LHCN-M2 (cell line): ENCODE results near the gene UBE2L3. TPM values are rescaled to one million over a fixed set of nuclear protein-coding genes. Genes with fewer than 3 reads are reported as not detected.
"Not testable (repeated sequence)": the region's sequence is repeated elsewhere in the genome, so short reads cannot be mapped to it uniquely, and the experiment has no call there.

Experiments
- DNase-seq: peaks from one replicate; pipeline ENCODE4 v3.0.0-alpha.2; 2012; ENCODE audit warnings: low read depth
- total RNA-seq: library from RNA; depleted of rRNA; stranded (reverse); fragments of >200 nt; gene quantifications from 2 replicates; pipeline ENCODE4 v1.2.3, GENCODE V29; 2014

The UBE2L3 gene
- total RNA-seq, 1 experiment from 2014 or later: 83.1 TPM

GRCh38 chr22:21599053-21599893 lies 31.8 kb downstream of the UBE2L3 start:
- DNase-seq: no peak

- no peak for DNase-seq
Observed at GRCh38 chr22:21602579-21602978, 35.1 kb downstream of the UBE2L3 start.

DNA sequence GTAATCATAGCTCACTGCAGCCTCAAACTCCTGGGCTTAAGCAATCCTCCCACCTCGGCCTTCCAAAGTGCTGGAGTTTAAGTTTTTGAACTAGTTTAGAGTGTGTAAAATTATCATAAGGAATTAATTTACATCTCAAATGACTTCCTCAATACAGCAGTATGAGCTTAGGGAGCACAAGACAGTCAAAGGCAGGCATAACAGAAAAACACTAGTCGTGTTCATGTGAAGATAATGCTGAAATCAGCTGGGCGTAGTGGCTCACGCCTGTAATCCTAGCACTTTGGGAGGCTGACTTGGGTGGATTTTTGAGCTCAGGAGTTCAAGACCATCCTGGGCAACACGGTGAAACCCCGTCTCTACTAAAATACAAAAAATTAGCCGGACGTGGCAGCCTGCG lies 36.5 kb downstream of the UBE2L3 start:
- no peak for DNase-seq

DNA sequence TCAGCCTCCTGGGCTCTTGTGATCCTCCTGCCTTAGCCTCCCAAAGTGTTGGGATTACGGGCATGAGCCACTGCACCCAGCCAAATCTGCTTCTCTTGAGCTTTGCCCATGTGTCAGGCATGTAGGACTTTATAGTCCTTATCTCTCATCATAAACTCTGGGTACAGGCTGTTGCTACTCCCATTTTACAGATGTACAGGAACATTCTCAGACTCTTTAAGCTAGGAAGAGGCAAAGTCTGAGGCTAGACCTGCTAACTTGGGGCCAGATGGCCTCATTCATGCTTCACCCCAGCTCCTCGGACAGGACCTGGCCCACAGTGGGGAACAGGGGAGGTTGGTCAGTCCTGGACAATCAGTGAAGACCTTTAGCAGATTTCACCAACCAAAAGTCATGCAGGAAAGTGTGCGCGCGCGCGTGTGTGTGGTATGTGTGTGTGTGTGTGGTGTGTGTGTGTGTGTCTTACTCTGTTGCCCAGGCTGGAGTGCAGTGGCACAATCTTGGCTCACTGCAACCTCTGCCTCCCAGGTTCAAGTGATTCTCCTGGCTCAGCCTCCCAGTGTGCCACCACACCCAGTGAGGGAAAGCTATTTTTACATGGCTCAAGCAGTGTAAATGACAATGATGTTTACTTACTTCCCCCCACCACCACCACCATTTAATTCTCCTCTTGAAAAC lies 38.5 kb downstream of the UBE2L3 start:
- DNase-seq: no peak

DNA sequence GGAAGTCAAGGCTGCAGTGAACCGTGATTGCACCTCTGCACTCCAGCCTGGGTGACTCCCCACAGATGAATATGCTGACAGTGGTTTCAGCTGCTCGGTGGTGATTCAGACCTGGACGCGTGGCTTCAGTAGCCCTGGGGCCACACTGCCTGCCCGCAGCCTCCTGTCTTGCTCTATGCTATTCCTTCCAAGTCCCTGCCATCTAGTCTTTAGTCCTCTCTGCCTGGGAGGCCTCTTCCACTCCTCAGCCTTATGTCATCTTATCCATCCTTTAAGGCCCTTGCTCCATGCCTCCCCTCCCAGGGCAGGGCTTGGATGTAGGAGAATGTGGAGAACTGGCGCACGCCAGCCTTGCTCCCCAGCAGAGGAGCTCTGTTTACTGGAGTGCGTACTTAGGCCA lies 39.3 kb downstream of the UBE2L3 start:
- no peak for DNase-seq

DNA sequence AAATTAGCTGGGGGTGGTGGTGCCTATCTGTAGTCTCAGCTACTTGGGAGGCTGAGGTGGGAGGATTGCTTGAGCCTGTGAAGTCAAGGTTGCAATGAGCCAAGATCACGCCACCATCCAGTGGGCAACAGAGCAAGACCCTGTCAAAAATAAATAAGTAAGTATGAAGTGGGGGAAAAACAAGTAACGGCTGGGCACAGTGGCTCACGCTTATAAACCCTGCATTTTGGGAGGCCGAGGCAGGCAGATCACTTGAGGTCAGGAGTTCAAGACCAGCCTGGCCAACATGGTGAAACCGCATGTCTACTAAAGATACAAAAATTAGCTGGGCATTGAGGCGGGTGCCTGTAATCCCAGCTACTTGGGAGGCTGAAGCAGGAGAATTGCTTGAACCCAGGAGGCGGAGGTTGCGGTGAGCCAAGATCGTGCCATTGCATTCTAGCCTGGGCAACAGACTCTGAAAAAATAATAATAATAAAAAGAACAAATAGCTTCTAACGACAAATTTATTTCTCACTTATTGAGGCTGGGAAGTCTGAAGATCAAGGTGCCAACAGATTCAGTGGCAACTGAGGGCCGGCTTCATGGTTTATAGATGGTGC lies 42.1 kb downstream of the UBE2L3 start:
- DNase-seq: not testable (repeated sequence)

DNA sequence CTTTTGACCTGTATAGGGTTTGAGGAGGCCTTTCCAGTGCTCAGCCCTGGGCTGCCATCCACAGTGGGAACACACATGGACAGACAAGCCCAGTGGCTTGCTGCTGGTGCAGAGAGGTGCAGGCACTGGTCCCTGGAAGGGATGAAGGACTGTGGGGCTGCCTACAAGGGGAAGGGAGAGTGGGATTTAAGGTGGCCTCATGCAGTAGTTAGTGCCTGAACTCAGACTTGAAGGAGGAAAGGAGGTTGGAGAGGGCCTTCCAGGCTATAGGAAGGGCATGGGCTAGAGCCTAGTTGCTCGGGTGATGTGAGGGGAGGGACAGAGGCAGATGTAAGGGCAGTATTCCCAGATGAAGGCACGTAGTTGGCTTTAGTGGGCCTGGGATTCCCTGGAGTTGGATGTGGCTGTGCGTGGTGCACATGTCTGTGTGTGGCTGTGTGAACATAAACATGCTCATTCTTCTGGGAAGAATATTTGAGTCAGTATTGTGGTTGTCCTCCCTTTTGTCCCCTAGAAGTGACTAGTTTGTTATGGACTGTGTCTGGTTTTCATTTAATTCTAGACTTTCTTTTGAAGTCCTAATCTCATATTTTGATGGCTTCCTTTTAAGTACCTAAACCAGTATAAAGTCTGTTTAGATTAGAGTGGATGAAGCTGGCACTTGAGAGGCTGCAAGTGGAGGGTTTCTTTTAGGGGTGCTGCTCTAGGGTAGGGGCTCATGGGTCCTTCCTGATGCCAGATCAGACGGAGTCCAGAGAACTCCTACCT lies 43.9 kb downstream of the UBE2L3 start:
- DNase-seq: no peak

DNA sequence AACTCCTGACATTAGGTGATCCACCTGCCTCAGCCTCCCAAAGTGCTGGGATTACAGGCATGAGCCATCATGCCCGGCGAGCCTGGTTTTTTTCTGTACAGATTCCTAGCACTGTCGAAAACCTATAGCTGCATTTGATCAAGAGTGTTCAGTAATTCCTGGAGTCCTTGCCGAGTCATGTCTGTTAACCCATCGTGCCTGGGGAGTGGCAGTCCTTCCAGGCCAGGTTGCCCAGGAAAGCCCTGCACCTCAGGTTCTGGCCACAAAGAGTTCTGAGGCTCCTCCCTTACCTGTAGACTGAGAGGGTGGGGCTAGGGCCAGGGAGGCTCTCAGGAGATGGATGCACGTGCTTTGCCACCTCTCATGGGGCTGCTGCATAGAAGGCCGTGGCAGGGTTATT lies 45.3 kb downstream of the UBE2L3 start:
- DNase-seq: no peak

GRCh38 chr22:21613553-21614233 lies 46.2 kb downstream of the UBE2L3 start:
- DNase-seq: no peak

- DNase-seq: no peak
Observed at GRCh38 chr22:21615731-21616130, 48.2 kb downstream of the UBE2L3 start.

DNA sequence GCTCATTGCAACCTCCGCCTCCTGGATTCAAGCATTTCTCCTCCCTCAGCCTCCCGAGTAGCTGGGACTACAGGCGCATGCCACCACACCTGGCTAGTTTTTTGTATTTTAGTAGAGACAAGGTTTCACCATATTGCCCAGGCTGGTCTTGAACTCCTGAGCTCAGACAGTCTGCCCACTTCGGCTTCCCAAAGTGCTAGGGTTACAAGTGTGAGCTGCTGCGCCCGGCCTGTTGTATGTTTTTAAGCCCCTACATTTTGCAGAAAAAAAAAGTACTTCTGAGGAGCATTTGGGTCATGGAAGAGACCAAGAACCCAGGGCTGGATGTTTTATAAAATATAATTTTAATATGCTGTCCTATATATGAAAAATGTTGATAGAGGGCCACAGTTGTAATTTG lies 49.8 kb downstream of the UBE2L3 start:
- DNase-seq: not testable (repeated sequence)

- DNase-seq: no peak
Observed at GRCh38 chr22:21621025-21621424, 53.5 kb downstream of the UBE2L3 start.

DNA sequence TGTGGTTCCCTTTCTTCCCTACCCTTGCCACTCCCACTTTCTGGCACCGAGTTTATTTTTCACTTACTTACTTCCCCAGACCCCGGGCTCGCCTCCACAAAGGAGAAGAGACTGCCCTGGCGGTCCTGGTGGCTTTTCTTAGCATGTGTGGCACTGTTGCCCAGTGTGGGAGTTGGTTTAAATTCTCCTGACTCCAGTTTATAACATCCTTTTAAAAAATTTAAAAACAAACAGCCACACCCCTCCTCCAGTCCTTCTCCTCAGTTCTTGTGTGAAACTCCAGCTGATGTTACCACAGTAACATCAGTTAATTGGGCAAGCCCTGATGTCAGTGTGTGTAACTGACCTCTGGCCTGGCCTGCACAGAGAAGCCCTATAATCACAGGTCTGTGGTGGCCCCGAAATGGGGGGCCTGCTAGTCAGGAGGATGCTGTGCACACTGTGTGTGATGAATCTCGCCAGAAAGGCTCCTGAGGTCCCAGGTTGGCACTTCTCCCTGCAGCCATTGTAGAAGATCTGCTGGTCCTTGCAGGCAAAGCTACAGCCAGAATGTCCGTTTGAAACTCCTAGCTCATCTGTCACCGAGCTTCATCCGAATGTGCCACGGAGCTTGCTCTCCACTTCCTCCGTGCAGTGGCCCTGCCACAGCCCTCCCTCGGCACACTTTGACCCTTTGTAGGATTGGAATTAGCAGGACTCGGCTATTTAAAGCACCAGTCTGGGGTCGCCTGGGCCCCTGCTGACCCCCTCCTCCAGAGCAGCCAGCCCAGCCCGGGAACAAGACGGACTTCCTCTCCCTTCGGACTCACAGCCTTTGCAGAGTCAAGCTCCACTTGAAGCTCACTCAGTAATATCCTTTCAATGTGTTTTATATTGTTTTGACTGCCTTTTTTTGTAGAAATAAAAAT lies 54.8 kb downstream of the UBE2L3 start:
- DNase-seq: no peak

GRCh38 chr22:21622919-21623647 lies 55.6 kb downstream of the UBE2L3 start:
- no peak for DNase-seq

GRCh38 chr22:21623648-21623970 lies 56.1 kb downstream of the UBE2L3 start:
- DNase-seq: no peak

- no peak for DNase-seq
Observed at GRCh38 chr22:21624120-21624879, 56.8 kb downstream of the UBE2L3 start.

DNA sequence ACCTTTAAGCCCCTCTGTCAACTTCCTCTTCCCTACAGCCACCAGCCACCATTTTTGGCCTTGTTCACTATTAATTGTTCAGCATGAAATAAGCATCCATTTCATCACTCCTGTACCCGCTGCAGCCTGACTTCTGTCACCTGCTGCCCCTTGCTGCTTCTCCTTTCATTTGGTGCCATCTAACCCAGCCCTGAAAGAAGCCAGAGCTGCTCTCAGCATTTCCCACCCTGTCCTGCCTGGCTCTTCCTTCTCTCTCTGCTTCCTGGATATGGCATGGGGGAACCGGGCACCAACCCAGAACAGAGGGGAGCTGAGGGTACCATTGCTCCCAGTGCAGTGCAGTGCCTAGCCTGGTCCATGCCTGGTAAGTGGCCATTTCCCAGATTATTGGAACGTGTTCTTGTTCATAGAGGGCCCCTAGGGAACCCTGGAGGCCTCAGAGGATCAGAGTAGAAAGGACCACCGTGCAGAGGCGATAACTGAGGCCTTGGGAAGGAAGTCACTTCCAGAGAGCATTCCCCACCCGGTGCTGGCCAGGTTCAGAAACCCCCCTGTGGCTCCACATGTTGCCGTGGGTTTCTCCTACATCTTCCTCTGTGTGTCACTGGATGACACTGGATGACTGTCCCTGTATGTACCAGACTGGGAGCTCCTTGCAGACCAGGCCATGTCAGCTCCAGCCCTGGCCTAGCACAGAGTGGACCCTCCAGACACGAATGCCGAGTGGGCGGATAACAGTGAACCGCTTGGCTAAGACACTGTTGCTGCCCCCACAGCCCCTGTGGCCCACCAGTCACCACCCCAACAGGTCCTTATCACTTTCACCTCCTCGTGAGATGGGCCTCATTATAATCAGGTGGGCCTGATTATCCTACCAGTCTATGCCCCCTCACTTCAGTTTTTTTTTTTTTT lies 57.6 kb downstream of the UBE2L3 start:
- DNase-seq: no peak
